Measurements from ENCODE around the gene KDM1B. TPM values are rescaled to one million over a fixed set of nuclear protein-coding genes. Genes with fewer than 3 reads are reported as not detected.

The KDM1B gene
- total RNA-seq, 4 donors from 2014 or later: 14.5 to 29.9 (median 26.0) TPM

DNA sequence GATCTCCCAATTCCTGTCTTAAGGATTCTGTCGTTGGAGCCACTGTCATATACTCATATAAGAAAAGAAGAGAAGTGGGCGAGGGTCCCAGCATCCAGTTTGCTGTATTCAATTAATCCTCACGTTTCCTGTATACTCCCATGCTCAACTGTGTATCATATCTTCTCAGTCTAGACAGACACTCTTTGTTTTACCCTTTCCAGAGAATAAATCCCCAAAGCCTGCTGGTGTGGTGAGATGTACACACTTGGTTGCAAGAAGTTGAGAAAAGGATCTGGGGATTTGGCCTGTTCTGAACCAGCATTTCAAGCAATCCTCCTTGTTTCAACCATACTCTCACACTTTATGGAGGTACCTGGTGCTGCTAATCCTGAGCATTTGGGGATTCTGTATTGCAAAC lies 3.4 kb upstream of the KDM1B start:
- TF ChIP-seq, protein P1, sequence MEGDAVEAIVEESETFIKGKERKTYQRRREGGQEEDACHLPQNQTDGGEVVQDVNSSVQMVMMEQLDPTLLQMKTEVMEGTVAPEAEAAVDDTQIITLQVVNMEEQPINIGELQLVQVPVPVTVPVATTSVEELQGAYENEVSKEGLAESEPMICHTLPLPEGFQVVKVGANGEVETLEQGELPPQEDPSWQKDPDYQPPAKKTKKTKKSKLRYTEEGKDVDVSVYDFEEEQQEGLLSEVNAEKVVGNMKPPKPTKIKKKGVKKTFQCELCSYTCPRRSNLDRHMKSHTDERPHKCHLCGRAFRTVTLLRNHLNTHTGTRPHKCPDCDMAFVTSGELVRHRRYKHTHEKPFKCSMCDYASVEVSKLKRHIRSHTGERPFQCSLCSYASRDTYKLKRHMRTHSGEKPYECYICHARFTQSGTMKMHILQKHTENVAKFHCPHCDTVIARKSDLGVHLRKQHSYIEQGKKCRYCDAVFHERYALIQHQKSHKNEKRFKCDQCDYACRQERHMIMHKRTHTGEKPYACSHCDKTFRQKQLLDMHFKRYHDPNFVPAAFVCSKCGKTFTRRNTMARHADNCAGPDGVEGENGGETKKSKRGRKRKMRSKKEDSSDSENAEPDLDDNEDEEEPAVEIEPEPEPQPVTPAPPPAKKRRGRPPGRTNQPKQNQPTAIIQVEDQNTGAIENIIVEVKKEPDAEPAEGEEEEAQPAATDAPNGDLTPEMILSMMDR (IDR thresholded peaks at IDR 0.05 in 4 of 5, conservative IDR thresholded peaks at IDR 0.05 in 1 of 5): no peak
- no peak for TF ChIP-seq POLR2A (IDR thresholded peaks at IDR 0.05)
- Histone ChIP-seq H3K4me1 (peaks cover 14 to 19% of the 10 kb centered on the region in 2 donors), H3K4me3 (no peak overlapping the region), H3K27me3 (no peaks in the 10 kb centered on the region), H3K36me3 (peaks cover 0 to 18% of the 10 kb centered on the region in 2 donors), H3K9me3 (no peaks in the 10 kb centered on the region), H3K27ac (no peak overlapping the region)
- in situ Hi-C loops (cut with MboI; ENCODE audit: low sequenced_read_pairs in 4 of 4): no loop called here
- DNase-seq (no peak), ATAC-seq (no peak)
- intact Hi-C loops (cut with DNase I; ENCODE audit: low total_unique reads): loop anchor here (5.0 to 10.0 kb wide), 2 partner anchors 167 to 1870 kb away; partner anchors contain the start of gene KIF13A

DNA sequence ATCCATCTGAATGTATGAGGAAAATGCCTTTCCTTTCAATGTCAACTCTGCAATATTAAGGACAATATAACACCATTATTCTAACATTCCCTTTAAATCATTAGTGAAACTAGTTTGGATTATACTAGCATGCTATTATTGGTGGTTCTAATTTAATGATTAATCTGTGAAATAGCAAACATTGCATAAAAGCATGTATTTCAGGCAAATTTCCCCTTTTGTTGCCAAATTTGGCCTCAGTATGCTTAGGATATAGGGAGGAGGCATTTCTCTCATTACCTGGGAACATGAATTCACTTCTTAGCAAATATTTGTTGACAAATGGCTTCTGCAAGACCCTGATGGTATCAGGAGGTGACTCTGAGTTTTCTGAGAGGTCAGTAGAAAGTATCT lies 1.9 kb upstream of the KDM1B start:
- peaks cover 14 to 19% of the 10 kb centered on the region in 2 donors for H3K4me1 ChIP-seq
- intact Hi-C loops (cut with DNase I; ENCODE audit: low total_unique reads): loop anchor here (5.0 to 10.0 kb wide), 2 partner anchors 169 to 1871 kb away; partner anchors contain the start of gene KIF13A
- in situ Hi-C loops (cut with MboI; ENCODE audit: low sequenced_read_pairs in 4 of 4): no loop called here
- no peak for TF ChIP-seq POLR2A (IDR thresholded peaks at IDR 0.05)
- TF ChIP-seq, protein P1 (IDR thresholded peaks at IDR 0.05 in 4 of 5, conservative IDR thresholded peaks at IDR 0.05 in 1 of 5): no peak
- peaks cover 0 to 5% of the 10 kb centered on the region in 2 donors for H3K36me3 ChIP-seq
- no peaks in the 10 kb centered on the region for H3K9me3 ChIP-seq
- no peak for DNase-seq
- no peak overlapping the region for H3K4me3 ChIP-seq
- no peak for ATAC-seq
- H3K27me3 ChIP-seq: no peaks in the 10 kb centered on the region
- no peak overlapping the region for H3K27ac ChIP-seq

DNA sequence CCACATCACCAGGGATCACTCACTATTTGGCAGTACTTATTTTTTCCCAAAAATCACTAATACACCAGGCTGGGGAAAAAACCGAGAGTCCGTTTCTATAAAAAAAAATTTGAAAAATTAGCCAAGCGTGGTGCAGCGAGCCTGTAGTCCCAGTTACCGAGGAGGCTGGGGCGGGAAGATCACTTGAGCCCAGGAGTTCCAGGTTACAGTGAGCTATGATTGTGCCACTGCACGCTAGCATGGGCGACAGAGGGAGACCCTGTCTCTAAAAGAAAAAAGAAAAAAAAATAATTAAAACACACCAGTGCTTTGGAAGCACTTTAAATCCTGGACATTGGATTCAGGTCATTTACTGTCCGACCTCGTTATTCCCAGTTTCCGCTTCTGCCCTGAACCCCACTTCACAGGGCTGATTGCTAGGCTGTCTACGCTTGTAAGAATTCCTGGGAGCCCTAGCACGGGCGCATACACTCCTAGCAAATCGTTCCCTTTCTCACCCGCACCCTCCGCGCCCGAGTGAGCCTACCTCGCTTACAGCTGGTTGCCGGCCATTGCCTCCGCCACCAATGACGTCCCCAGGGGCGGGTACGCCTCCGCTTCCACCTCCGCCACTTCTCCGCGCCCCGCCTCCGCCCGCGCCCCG lies 594 bp upstream of the KDM1B start, which contains the start of gene TPMT:
Gene TPMT, minus strand, starts transcription at position 571 of the 643 bp plus-strand sequence. CDS start 5,950 bp downstream, outside the sequence.
- H3K27ac ChIP-seq: peak within 1 kb of the TSS; percentile 82 to 94 (median 92)
- H3K36me3 ChIP-seq: peaks cover 0 to under 1% of the 10 kb centered on the region in 2 donors
- H3K27me3 ChIP-seq: no peaks in the 10 kb centered on the region
- ATAC-seq (peak; percentile 81 to 84), DNase-seq (peak in 1 of 2 donors; percentile 24)
- in situ Hi-C loops (cut with MboI; ENCODE audit: low sequenced_read_pairs in 4 of 4): no loop called here
- no peak for TF ChIP-seq POLR2A (IDR thresholded peaks at IDR 0.05)
- TF ChIP-seq, protein P1 (IDR thresholded peaks at IDR 0.05 in 4 of 5, conservative IDR thresholded peaks at IDR 0.05 in 1 of 5): no peak
- H3K4me1 ChIP-seq: peaks cover 14 to 19% of the 10 kb centered on the region in 2 donors
- intact Hi-C loops (cut with DNase I; ENCODE audit: low total_unique reads): loop anchor here (1.0 to 10.0 kb wide), 4 partner anchors 110 to 1872 kb away; partner anchors contain the start of genes DEK and KIF13A
- H3K9me3 ChIP-seq: no peaks in the 10 kb centered on the region
- H3K4me3 ChIP-seq: peak within 1 kb of the TSS; percentile 84 to 95 (median 86)

DNA sequence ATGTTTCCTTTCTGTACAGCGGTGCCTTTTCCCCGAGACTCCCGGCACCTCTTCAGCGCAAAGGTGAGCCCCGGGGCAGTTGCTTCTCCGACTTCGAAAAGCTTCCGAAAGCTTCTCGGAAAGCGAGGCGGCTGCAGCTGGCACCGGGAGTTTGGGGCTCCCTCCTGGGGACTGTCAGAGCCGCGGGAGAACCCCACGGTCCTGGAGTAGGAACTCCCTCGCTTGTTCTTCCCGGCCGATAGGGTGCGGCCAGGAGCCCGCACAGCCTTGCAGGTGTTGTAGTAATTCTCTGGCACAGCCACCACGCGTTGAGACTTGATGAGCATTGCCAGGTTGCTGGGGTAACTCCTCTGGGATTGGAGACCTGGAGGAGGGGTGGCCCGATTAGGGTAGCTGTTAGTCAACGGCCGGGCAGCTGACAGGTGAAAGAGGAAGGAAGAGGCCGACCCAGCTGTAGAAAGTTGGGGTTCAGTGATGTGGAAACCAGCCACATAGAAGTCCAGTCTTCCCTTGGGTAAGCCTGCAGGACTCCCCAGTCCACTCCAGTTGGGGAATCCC lies 721 bp downstream of the KDM1B start:
- ATAC-seq: peak; percentile 33 to 54
- peaks cover 14 to 21% of the 10 kb centered on the region in 2 donors for H3K4me1 ChIP-seq
- H3K4me3 ChIP-seq: peak overlapping the region; percentile 66 to 95 (median 86)
- peak; percentile 29 to 77 for DNase-seq
- intact Hi-C loops (cut with DNase I; ENCODE audit: low total_unique reads): loop anchor here (1.0 to 10.0 kb wide), 3 partner anchors 109 to 449 kb away; partner anchors contain the start of genes DEK and KIF13A
- in situ Hi-C loops (cut with MboI; ENCODE audit: low sequenced_read_pairs in 4 of 4): no loop called here
- H3K27me3 ChIP-seq: no peaks in the 10 kb centered on the region
- H3K27ac ChIP-seq: peak overlapping the region; percentile 82 to 91 (median 86)
- H3K36me3 ChIP-seq: peaks cover 0 to 10% of the 10 kb centered on the region in 2 donors
- no peaks in the 10 kb centered on the region for H3K9me3 ChIP-seq
- no peak for TF ChIP-seq POLR2A (IDR thresholded peaks at IDR 0.05)
- TF ChIP-seq, protein P1 (IDR thresholded peaks at IDR 0.05 in 4 of 5, conservative IDR thresholded peaks at IDR 0.05 in 1 of 5): peak in 2 of 5 experiments; percentile 14 to 45
